HepG2 (cell line): ENCODE measurements around the gene NR3C2. TPM values are rescaled to one million over a fixed set of nuclear protein-coding genes. Genes with fewer than 3 reads are reported as not detected.

Experiments used
- ATAC-seq: fragments of 200-7000 bp; cut with Tn5 transposase; 3 replicates; pipeline ENCODE4 v1.9.1; 2020; ENCODE audit warnings: mild to moderate bottlenecking, moderate library complexity
- BruUV-seq: library from RNA; stranded (reverse); fragments of 400-500 nt; replicated peaks from 2 replicates; lab custom pipeline; 2021; lab: Mats Ljungman, UMichigan
- CTCF ChIA-PET: fragments of 300-600 bp; formaldehyde crosslinking; extraction: SDS; loops from one replicate; lab custom pipeline; 2021; ENCODE audit warnings: low total read pairs, inconsistent platforms, low intra/inter-chr PET ratio; lab: Yijun Ruan, JAX
- POLR2A ChIA-PET: fragments of 350-600 bp; sonication (Branson Sonifier 250); formaldehyde crosslinking; loops from one replicate; lab custom pipeline; 2020; ENCODE audit warnings: antibody characterized with exemption, inconsistent platforms; lab: Yijun Ruan, JAX
- DNase-seq: peaks from one replicate; pipeline ENCODE4 v3.0.0-alpha.2; 2015; ENCODE audit warnings: low spot score
- FAIRE-seq: peaks from 3 replicates; lab custom pipeline; 2011; peaks lifted over from hg19 to GRCh38; lab: Jason Lieb, UNC
- H2AFZ ChIP-seq: one replicate; pipeline ENCODE4 v1.6.1; 2011; ENCODE audit warnings: low read length, inconsistent platforms
- H3K27ac ChIP-seq: fragments of 300-600 bp; 3 replicates; pipeline ENCODE4 v1.8.0; 2011; ENCODE audit warnings: mixed run types, mild to moderate bottlenecking, mixed read lengths, low read length, inconsistent platforms; ENCODE audit not compliant: insufficient read depth; ENCODE audit errors: extremely low read length
- H3K27me3 ChIP-seq, 2 experiments: fragments of 200-600 bp in 1 of 2; 2 replicates in 1 of 2; 3 replicates in 1 of 2; pipeline versions ENCODE4 v1.6.0 to v1.8.0; 2011; ENCODE audit warnings: low read length in 2 of 2, mild to moderate bottlenecking in 2 of 2, moderate library complexity in 2 of 2, inconsistent platforms in 1 of 2; ENCODE audit not compliant: insufficient read depth in 2 of 2, control insufficient read depth in 1 of 2
- H3K36me3 ChIP-seq, 2 experiments: fragments of 200-600 bp in 1 of 2; replicated peaks in 1 of 2; 2 replicates in 1 of 2; 3 replicates in 1 of 2; pipeline versions ENCODE4 v1.5.1 to v1.8.0; 2011; ENCODE audit warnings: low read length in 2 of 2, inconsistent platforms in 1 of 2; ENCODE audit not compliant: insufficient read depth in 2 of 2, control insufficient read depth in 1 of 2
- H3K4me1 ChIP-seq: 2 replicates; pipeline ENCODE4 v1.5.1; 2012; ENCODE audit warnings: low read length, inconsistent platforms; ENCODE audit not compliant: insufficient read depth
- H3K4me2 ChIP-seq: 2 replicates; pipeline ENCODE4 v1.6.0; 2011; ENCODE audit warnings: low read depth, low read length, inconsistent platforms
- H3K4me3 ChIP-seq, 3 experiments: fragments of 200-600 bp in 1 of 3; sonication (generic), shearing (Covaris generic) in 1 of 3; replicated peaks in 1 of 3; 2 replicates each; pipeline ENCODE4 v1.5.1; 2011 to 2016; ENCODE audit warnings: low read length in 3 of 3, inconsistent platforms in 2 of 3, low read depth in 2 of 3, mild to moderate bottlenecking in 2 of 3, control low read depth in 1 of 3, mixed read lengths in 1 of 3; ENCODE audit not compliant: insufficient read depth in 1 of 3
- H3K79me2 ChIP-seq: one replicate; pipeline ENCODE4 v1.6.1; 2011; ENCODE audit warnings: low read length, inconsistent platforms; ENCODE audit not compliant: insufficient read depth
- H3K9ac ChIP-seq: 2 replicates; pipeline ENCODE4 v1.6.0; 2011; ENCODE audit warnings: mild to moderate bottlenecking, low read depth, low read length, inconsistent platforms; ENCODE audit not compliant: insufficient read depth
- H3K9me3 ChIP-seq: 2 replicates; pipeline ENCODE4 v1.5.1; 2012; ENCODE audit warnings: mild to moderate bottlenecking, low read length
- H4K20me1 ChIP-seq: 2 replicates; pipeline ENCODE4 v1.6.0; 2011; ENCODE audit warnings: inconsistent platforms, mild to moderate bottlenecking, low read length, moderate library complexity; ENCODE audit not compliant: insufficient read depth
- ARNTL ChIP-seq: sonication (generic); formaldehyde crosslinking; IDR thresholded peaks from 2 replicates; pipeline ENCODE4 v1.4.0; 2020; ENCODE audit warnings: mild to moderate bottlenecking, missing genetic modification reagents
- EEA1 ChIP-seq: sonication (generic); formaldehyde crosslinking; IDR thresholded peaks from 2 replicates; pipeline ENCODE4 v1.5.1; 2020; ENCODE audit warnings: mild to moderate bottlenecking, missing genetic modification reagents, borderline replicate concordance
- GABPA ChIP-seq, 2 experiments: IDR thresholded peaks; 2 replicates each; pipeline ENCODE4 v1.6.1; 2011 to 2016; ENCODE audit warnings: low read depth in 2 of 2, low read length in 1 of 2, missing biosample characterization in 1 of 2, missing genetic modification characterization in 1 of 2
- HOXA5 ChIP-seq: sonication (generic); formaldehyde crosslinking; IDR thresholded peaks from 2 replicates; pipeline ENCODE4 v1.4.0; 2020; ENCODE audit warnings: missing genetic modification reagents
- SALL2 ChIP-seq: sonication (generic); formaldehyde crosslinking; IDR thresholded peaks from 2 replicates; pipeline ENCODE4 v1.8.1; 2023; ENCODE audit warnings: mild to moderate bottlenecking, missing genetic modification reagents, inconsistent platforms
- SAP130 ChIP-seq: IDR thresholded peaks from 2 replicates; pipeline ENCODE4 v1.6.1; 2016; ENCODE audit warnings: low read depth
- TARDBP ChIP-seq: sonication (generic); formaldehyde crosslinking; IDR thresholded peaks from 2 replicates; pipeline ENCODE4 v1.8.0; 2022; ENCODE audit warnings: mild to moderate bottlenecking, missing genetic modification reagents
- ZBTB1 ChIP-seq: sonication (generic); formaldehyde crosslinking; IDR thresholded peaks from 2 replicates; pipeline ENCODE4 v1.4.0; 2020; ENCODE audit warnings: missing genetic modification reagents, borderline replicate concordance
- ZNF207 ChIP-seq: fragments of 450-650 bp; IDR thresholded peaks from 2 replicates; pipeline ENCODE4 v1.6.1; 2016; ENCODE audit warnings: antibody characterized with exemption, borderline replicate concordance
- WGBS: methylation state at CpG from one replicate; pipeline ENCODE4 v1.1.6; 2017; ENCODE audit warnings: low lambda C conversion rate; 5-methylcytosine and 5-hydroxymethylcytosine counted together
- in situ Hi-C: cut with HindIII; loops from 2 replicates; pipeline ENCODE4 v1.10.0; 2017; ENCODE audit warnings: low pct_unique_long_range_greater_than_20kb; ENCODE audit not compliant: extremely low pct_ligation_motif_present
- intact Hi-C: fragments of 100-400 bp; cut with micrococcal nuclease; formaldehyde crosslinking; loops from one replicate; pipeline ENCODE4 v1.10.0; 2022; ENCODE audit not compliant: unreplicated experiment
- polyA plus RNA-seq, 8 experiments: library from polyadenylated mRNA; depleted of rRNA in 3 of 8; stranded (reverse) in 7 of 8; unstranded in 1 of 8; fragments of >200 nt; fragmentation: Illumina TruSeq in 4 of 8; extraction: Trizol in 4 of 8; gene quantifications; 2 replicates each; pipeline versions ENCODE4 v1.2.1 to v1.2.3, GENCODE V29; 2011 to 2016; ENCODE audit warnings: low read depth in 4 of 8, missing spikeins in 1 of 8, mixed read lengths in 1 of 8; ENCODE audit not compliant: insufficient read depth in 1 of 8
- total RNA-seq, 5 experiments: library from RNA; depleted of rRNA; stranded (reverse); fragments of >200 nt; fragmentation: Illumina TruSeq; extraction: Trizol; gene quantifications; 2 replicates each; pipeline ENCODE4 v1.2.3, GENCODE V29; 2016; ENCODE audit warnings: low read depth in 1 of 5
- TF ChIP-seq, protein P1 (sequence below): sonication (generic); formaldehyde crosslinking; IDR thresholded peaks from 2 replicates; pipeline ENCODE4 v1.4.0; 2020; ENCODE audit warnings: mild to moderate bottlenecking, low read depth, missing genetic modification reagents
- TF ChIP-seq, protein P2 (sequence below): sonication (generic); formaldehyde crosslinking; conservative IDR thresholded peaks from 2 replicates; pipeline ENCODE4 v1.4.0; 2020; ENCODE audit warnings: missing genetic modification reagents
- TF ChIP-seq, protein P3 (sequence below): IDR thresholded peaks from 2 replicates; pipeline ENCODE4 v1.6.1; 2018; ENCODE audit warnings: missing genetic modification reagents, mild to moderate bottlenecking, missing compliant biosample characterization
- TF ChIP-seq, protein P4 (sequence below): sonication (generic); formaldehyde crosslinking; IDR thresholded peaks from 2 replicates; pipeline ENCODE4 v1.5.0; 2020; ENCODE audit warnings: mild to moderate bottlenecking, low read depth, missing genetic modification reagents, borderline replicate concordance

The NR3C2 gene
- total and polyA plus RNA-seq, 2 of the 13 experiments (the other 11 are each of a cell fraction or from before 2014, with no cell fraction given) = 0.26 to 0.46 TPM

DNA sequence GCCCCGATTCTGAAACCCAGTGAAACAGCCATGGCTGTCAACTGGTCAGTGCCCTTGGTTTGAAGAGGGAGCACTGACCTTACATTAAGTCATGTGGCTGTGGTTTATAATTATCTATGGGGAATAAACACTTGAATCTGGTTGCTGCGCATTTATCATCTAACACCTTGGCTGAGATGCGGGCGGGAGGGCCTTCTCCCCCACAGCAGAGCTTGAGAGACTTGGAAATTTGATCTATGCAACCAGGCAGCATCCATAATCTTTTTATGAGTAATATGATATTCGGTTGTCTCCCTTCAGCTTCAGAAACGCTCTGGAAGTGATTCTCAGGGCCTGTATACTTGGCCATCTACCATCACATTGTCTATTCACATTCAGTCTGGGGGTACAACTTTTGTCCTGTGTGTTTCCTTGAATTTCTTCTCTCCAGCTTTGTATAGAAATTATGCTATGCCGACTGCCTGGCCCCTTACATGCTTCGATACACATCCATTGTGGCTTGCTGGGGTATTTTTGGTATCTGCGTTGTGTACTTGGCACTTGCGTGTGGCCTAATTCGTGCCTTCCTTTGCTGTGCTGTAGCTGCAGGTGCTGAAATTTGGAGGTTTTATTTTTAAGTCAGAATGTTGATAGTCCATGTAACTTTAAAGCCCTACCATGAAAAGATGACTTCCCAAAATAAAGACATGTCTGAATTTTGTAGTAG lies 388.8 kb downstream of the NR3C2 start:
- Histone ChIP-seq H3K4me2 (no peak overlapping the region), H3K79me2 (no peaks in the 10 kb centered on the region), H3K36me3 (no peaks in the 10 kb centered on the region), H3K9me3 (no peaks in the 10 kb centered on the region), H3K27ac (no peak overlapping the region), H4K20me1 (no peaks in the 10 kb centered on the region), H3K27me3 (no peaks in the 10 kb centered on the region), H3K4me1 (no peaks in the 10 kb centered on the region), H2AFZ (no peak overlapping the region), H3K4me3 (no peak overlapping the region), H3K9ac (no peak overlapping the region)
- ChIA-PET CTCF (no interaction called here), POLR2A (no interaction called here)
- no peak for ATAC-seq
- no TSS peak for BruUV-seq
- no peak for DNase-seq
- WGBS = 74% methylated on average over 10 of the region's 11 CpGs
- intact Hi-C loops = no loop called here
- no peak for FAIRE-seq
- TF ChIP-seq GABPA (IDR thresholded peaks at IDR 0.05; ENCODE audit: low read depth, low read length) (no peak), GABPA (CRISPR knock-in tag; IDR thresholded peaks at IDR 0.05; ENCODE audit: low read depth) (no peak), TARDBP (CRISPR knock-in tag) (no peak), HOXA5 (CRISPR knock-in tag) (no peak), SAP130 (CRISPR knock-in tag) (no peak)
- TF ChIP-seq, protein P1, sequence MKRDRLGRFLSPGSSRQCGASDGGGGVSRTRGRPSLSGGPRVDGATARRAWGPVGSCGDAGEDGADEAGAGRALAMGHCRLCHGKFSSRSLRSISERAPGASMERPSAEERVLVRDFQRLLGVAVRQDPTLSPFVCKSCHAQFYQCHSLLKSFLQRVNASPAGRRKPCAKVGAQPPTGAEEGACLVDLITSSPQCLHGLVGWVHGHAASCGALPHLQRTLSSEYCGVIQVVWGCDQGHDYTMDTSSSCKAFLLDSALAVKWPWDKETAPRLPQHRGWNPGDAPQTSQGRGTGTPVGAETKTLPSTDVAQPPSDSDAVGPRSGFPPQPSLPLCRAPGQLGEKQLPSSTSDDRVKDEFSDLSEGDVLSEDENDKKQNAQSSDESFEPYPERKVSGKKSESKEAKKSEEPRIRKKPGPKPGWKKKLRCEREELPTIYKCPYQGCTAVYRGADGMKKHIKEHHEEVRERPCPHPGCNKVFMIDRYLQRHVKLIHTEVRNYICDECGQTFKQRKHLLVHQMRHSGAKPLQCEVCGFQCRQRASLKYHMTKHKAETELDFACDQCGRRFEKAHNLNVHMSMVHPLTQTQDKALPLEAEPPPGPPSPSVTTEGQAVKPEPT = no peak
- in situ Hi-C loops = no loop called here

DNA sequence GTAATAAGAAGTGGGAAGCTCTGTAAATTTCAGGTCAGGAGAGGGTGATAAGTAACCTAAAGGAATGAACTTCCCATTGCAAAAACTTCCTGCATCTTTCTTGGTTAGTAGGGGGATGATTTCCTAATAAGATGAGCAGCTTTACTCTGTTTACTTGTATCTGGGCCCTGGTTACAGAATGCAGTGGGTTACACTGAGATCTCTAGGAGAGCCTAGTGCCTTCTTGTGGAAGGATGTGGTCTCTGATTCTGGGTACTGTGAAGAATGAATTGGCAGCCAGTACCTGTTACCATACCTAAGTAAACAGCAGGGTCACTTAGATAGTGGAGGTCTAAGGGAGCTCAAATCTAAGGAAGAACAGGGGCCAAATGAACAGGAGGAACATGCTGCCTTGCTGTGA lies 389.8 kb downstream of the NR3C2 start:
- Histone ChIP-seq H3K36me3 (no peaks in the 10 kb centered on the region), H4K20me1 (no peaks in the 10 kb centered on the region), H3K27me3 (no peaks in the 10 kb centered on the region), H2AFZ (no peak overlapping the region), H3K79me2 (no peaks in the 10 kb centered on the region), H3K9me3 (no peaks in the 10 kb centered on the region), H3K4me2 (no peak overlapping the region), H3K4me1 (no peaks in the 10 kb centered on the region), H3K4me3 (no peak overlapping the region), H3K27ac (no peak overlapping the region), H3K9ac (no peak overlapping the region)
- ATAC-seq (no peak), DNase-seq (no peak), FAIRE-seq (no peak)
- no TSS peak for BruUV-seq
- ChIA-PET POLR2A (no interaction called here), CTCF (no interaction called here)
- in situ Hi-C loops (no loop called here), intact Hi-C loops (no loop called here)
- TF ChIP-seq, protein P2, sequence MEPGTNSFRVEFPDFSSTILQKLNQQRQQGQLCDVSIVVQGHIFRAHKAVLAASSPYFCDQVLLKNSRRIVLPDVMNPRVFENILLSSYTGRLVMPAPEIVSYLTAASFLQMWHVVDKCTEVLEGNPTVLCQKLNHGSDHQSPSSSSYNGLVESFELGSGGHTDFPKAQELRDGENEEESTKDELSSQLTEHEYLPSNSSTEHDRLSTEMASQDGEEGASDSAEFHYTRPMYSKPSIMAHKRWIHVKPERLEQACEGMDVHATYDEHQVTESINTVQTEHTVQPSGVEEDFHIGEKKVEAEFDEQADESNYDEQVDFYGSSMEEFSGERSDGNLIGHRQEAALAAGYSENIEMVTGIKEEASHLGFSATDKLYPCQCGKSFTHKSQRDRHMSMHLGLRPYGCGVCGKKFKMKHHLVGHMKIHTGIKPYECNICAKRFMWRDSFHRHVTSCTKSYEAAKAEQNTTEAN = no peak
- no peak for TF ChIP-seq ZBTB1 (CRISPR knock-in tag)
- TF ChIP-seq, protein P3, sequence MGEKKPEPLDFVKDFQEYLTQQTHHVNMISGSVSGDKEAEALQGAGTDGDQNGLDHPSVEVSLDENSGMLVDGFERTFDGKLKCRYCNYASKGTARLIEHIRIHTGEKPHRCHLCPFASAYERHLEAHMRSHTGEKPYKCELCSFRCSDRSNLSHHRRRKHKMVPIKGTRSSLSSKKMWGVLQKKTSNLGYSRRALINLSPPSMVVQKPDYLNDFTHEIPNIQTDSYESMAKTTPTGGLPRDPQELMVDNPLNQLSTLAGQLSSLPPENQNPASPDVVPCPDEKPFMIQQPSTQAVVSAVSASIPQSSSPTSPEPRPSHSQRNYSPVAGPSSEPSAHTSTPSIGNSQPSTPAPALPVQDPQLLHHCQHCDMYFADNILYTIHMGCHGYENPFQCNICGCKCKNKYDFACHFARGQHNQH (CRISPR knock-in tag) = no peak
- TF ChIP-seq ARNTL (CRISPR knock-in tag) = no peak
- no peak for TF ChIP-seq ZNF207
- TF ChIP-seq EEA1 = no peak
- TF ChIP-seq, protein P4, sequence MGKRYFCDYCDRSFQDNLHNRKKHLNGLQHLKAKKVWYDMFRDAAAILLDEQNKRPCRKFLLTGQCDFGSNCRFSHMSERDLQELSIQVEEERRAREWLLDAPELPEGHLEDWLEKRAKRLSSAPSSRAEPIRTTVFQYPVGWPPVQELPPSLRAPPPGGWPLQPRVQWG = no peak
- no peak for TF ChIP-seq SALL2 (CRISPR knock-in tag)
